HepG2 (cell line): ENCODE data around the gene CCDC85C.

Experiments used
- CREM ChIP-seq, 2 experiments: sonication (generic) in 1 of 2; formaldehyde crosslinking in 1 of 2; IDR thresholded peaks; 2 replicates each; pipeline versions ENCODE4 v1.4.0 to v1.6.1; 2016 to 2020; ENCODE audit warnings: antibody characterized with exemption in 1 of 2, mild to moderate bottlenecking in 1 of 2, missing genetic modification reagents in 1 of 2
- HHEX ChIP-seq: IDR thresholded peaks from 2 replicates; pipeline ENCODE4 v1.6.1; 2016; ENCODE audit warnings: control low read depth
- JUN ChIP-seq: sonication (generic); formaldehyde crosslinking; IDR thresholded peaks from 2 replicates; pipeline ENCODE4 v1.4.0; 2020; ENCODE audit warnings: mild to moderate bottlenecking, missing genetic modification reagents
- MYC ChIP-seq: sonication (generic); formaldehyde crosslinking; IDR thresholded peaks from 2 replicates; pipeline ENCODE4 v1.9.0; 2021; ENCODE audit warnings: missing genetic modification reagents, borderline replicate concordance
- POLR2A ChIP-seq, 2 experiments: IDR thresholded peaks; 2 replicates each; pipeline ENCODE4 v1.6.1; 2011; ENCODE audit warnings: low read depth in 2 of 2, low read length in 2 of 2, mild to moderate bottlenecking in 1 of 2, moderate library complexity in 1 of 2; ENCODE audit not compliant: insufficient read depth in 1 of 2
- POLR2AphosphoS5 ChIP-seq: IDR thresholded peaks from 2 replicates; pipeline ENCODE4 v1.6.1; 2012; ENCODE audit warnings: low read depth, low read length
- ZNF17 ChIP-seq: sonication (generic); formaldehyde crosslinking; IDR thresholded peaks from 2 replicates; pipeline ENCODE4 v1.5.0; 2020; ENCODE audit warnings: mild to moderate bottlenecking, missing genetic modification reagents
- ZNF292 ChIP-seq: sonication (generic); formaldehyde crosslinking; IDR thresholded peaks from 2 replicates; pipeline ENCODE4 v1.8.1; 2022; ENCODE audit warnings: mild to moderate bottlenecking, low read depth, missing genetic modification reagents, borderline replicate concordance
- ZNF350 ChIP-seq: sonication (generic); formaldehyde crosslinking; IDR thresholded peaks from 2 replicates; pipeline ENCODE4 v1.4.0; 2020; ENCODE audit warnings: mild to moderate bottlenecking, low read depth, missing genetic modification reagents, borderline replicate concordance
- ZNF503 ChIP-seq: sonication (generic); formaldehyde crosslinking; IDR thresholded peaks from 2 replicates; pipeline ENCODE4 v1.4.0; 2020; ENCODE audit warnings: missing genetic modification reagents
- TF ChIP-seq, protein P1 (sequence below): sonication (generic); formaldehyde crosslinking; IDR thresholded peaks from 2 replicates; pipeline ENCODE4 v1.4.0; 2020; ENCODE audit warnings: missing genetic modification reagents, mild to moderate bottlenecking, borderline replicate concordance

GRCh38 chr14:99546234-99546879 is 57.6 kb downstream of the CCDC85C start:
- no peak for TF ChIP-seq HHEX (CRISPR knock-in tag)
- no peak for TF ChIP-seq ZNF292 (CRISPR knock-in tag)
- TF ChIP-seq ZNF350 = no peak
- TF ChIP-seq ZNF17 (CRISPR knock-in tag) = no peak
- no peak for TF ChIP-seq POLR2AphosphoS5
- TF ChIP-seq MYC (CRISPR knock-in tag) = no peak
- TF ChIP-seq, protein P1, sequence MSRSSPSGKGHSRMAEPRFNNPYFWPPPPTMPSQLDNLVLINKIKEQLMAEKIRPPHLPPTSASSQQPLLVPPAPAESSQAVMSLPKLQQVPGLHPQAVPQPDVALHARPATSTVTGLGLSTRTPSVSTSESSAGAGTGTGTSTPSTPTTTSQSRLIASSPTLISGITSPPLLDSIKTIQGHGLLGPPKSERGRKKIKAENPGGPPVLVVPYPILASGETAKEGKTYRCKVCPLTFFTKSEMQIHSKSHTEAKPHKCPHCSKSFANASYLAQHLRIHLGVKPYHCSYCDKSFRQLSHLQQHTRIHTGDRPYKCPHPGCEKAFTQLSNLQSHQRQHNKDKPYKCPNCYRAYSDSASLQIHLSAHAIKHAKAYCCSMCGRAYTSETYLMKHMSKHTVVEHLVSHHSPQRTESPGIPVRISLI = no peak
- no peak for TF ChIP-seq CREM (IDR thresholded peaks at IDR 0.05)
- TF ChIP-seq CREM (CRISPR knock-in tag; IDR thresholded peaks at IDR 0.05) = no peak
- TF ChIP-seq POLR2A (IDR thresholded peaks at IDR 0.05; ENCODE audit: insufficient read depth in 1 of 2, low read depth in 2 of 2, low read length in 2 of 2) = no peak
- TF ChIP-seq ZNF503 (CRISPR knock-in tag) = no peak
- no peak for TF ChIP-seq JUN (CRISPR knock-in tag)
